Ishikawa (cell line): Measurements from ENCODE around the gene NOS1AP.

ENCODE experiments used
- EP300 ChIP-seq: IDR thresholded peaks from 2 replicates; pipeline ENCODE4 v1.6.1; 2012; ENCODE audit warnings: borderline replicate concordance
- FOXM1 ChIP-seq: IDR thresholded peaks from 2 replicates; pipeline ENCODE4 v1.6.1; 2012; ENCODE audit warnings: low read depth, borderline replicate concordance
- TAF1 ChIP-seq: IDR thresholded peaks from 2 replicates; pipeline ENCODE4 v1.6.1; 2012; ENCODE audit warnings: low read depth, mild to moderate bottlenecking
- TF ChIP-seq, protein P1 (sequence below): IDR thresholded peaks from 2 replicates; pipeline ENCODE4 v1.6.1; 2012

GRCh38 chr1:162373541-162374260, 304.2 kb downstream of the NOS1AP start:
- TF ChIP-seq, protein P1, sequence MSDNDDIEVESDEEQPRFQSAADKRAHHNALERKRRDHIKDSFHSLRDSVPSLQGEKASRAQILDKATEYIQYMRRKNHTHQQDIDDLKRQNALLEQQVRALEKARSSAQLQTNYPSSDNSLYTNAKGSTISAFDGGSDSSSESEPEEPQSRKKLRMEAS = no peak
- no peak for TF ChIP-seq FOXM1
- no peak for TF ChIP-seq TAF1
- TF ChIP-seq EP300 = no peak
